IMR-90 (cell line): ENCODE data around the gene ITGB2.

Experiments used
- CHD1 ChIP-seq: IDR thresholded peaks from 2 replicates; pipeline ENCODE4 v1.6.1; 2012; ENCODE audit warnings: low read depth, low read length, improper control_type of control experiment
- TF ChIP-seq, protein P1 (sequence below): conservative IDR thresholded peaks from 2 replicates; pipeline ENCODE4 v1.5.1; 2012; ENCODE audit warnings: mild to moderate bottlenecking, low read depth, low read length, improper control_type of control experiment
- TF ChIP-seq, protein P2 (sequence below): fragments of 150-350 bp; IDR thresholded peaks from 2 replicates; pipeline ENCODE4 v1.6.1; 2016; ENCODE audit warnings: low read depth, mild to moderate bottlenecking, low read length, moderate library complexity, borderline replicate concordance

DNA sequence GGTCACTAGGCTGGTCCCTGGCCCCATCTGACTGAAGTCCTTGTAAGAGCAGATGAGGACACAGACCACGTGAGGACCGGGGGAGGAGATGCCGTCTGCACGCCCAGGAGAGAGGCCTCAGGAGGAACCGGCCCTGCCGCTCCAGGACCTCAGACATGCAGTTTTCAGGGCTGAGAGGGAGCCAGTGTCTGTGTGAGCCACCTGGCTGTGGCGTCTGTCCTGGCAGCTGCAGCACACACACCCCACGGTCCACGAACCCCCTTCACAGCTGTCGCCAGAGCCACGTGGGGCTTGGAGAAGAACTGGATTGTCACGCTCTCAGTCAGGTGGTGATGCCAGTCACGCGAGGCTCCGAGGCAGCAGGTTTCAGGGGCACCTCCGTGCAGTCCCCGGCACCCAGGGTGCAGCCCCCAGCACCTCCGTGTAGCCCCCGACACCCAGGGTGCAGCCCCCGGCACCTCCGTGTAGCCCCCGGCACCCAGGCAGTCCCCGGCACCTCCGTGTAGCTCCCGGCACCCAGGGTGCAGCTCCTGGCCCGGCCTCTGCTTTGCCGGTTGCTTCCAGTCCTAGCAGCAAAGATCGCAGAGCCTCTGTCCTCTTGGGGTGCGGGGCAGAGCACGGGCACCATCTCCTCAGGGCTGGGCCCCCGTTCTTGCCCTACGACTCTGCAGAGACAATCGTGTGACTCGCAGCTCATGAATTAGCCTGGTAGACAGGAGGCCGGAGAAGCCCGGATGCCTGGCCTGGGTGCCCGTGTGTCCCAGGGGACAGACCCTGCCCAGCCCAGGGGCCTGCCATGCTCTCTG lies 83.8 kb downstream of the ITGB2 start:
- TF ChIP-seq, protein P1, sequence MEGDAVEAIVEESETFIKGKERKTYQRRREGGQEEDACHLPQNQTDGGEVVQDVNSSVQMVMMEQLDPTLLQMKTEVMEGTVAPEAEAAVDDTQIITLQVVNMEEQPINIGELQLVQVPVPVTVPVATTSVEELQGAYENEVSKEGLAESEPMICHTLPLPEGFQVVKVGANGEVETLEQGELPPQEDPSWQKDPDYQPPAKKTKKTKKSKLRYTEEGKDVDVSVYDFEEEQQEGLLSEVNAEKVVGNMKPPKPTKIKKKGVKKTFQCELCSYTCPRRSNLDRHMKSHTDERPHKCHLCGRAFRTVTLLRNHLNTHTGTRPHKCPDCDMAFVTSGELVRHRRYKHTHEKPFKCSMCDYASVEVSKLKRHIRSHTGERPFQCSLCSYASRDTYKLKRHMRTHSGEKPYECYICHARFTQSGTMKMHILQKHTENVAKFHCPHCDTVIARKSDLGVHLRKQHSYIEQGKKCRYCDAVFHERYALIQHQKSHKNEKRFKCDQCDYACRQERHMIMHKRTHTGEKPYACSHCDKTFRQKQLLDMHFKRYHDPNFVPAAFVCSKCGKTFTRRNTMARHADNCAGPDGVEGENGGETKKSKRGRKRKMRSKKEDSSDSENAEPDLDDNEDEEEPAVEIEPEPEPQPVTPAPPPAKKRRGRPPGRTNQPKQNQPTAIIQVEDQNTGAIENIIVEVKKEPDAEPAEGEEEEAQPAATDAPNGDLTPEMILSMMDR = no peak
- no peak for TF ChIP-seq CHD1
- TF ChIP-seq, protein P2, sequence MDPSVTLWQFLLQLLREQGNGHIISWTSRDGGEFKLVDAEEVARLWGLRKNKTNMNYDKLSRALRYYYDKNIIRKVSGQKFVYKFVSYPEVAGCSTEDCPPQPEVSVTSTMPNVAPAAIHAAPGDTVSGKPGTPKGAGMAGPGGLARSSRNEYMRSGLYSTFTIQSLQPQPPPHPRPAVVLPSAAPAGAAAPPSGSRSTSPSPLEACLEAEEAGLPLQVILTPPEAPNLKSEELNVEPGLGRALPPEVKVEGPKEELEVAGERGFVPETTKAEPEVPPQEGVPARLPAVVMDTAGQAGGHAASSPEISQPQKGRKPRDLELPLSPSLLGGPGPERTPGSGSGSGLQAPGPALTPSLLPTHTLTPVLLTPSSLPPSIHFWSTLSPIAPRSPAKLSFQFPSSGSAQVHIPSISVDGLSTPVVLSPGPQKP = no peak
